Measurements from ENCODE around the gene CPB2.

The CPB2 gene

GRCh38 chr13:46022481-46022880, 82.4 kb downstream of the CPB2 start:
- H3K4me3 ChIP-seq (ENCODE audit: control insufficient read depth, low read depth, low read length), result no peak overlapping the region
- DNase-seq (ENCODE audit: low read depth), result no peak
- TF ChIP-seq CTCF (IDR thresholded peaks at IDR 0.05; ENCODE audit: control insufficient read depth, insufficient read depth, low read depth, low read length, missing control alignments), result no peak

DNA sequence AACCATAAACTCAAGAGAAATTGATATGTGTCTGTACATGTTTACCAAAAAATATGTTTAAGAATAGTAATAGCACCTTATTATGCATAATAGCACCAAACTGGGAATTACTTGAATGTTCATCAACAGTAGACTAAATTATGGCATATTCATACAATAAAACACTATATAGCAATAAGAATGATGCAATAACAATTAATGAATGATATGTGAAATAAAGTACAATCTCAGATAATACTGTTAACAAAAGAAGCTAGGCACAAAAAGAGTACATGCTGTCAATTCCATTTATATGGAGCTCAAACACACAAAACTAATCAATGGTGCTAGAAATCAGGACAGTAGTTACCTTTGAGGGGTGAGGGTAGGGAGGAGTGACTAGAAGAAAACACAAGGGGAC, 88.6 kb downstream of the CPB2 start:
- no peak overlapping the region for H3K4me3 ChIP-seq (ENCODE audit: control insufficient read depth, low read depth, low read length)
- no peak for TF ChIP-seq CTCF (IDR thresholded peaks at IDR 0.05; ENCODE audit: control insufficient read depth, insufficient read depth, low read depth, low read length, missing control alignments)
- no peak for DNase-seq (ENCODE audit: low read depth)

DNA sequence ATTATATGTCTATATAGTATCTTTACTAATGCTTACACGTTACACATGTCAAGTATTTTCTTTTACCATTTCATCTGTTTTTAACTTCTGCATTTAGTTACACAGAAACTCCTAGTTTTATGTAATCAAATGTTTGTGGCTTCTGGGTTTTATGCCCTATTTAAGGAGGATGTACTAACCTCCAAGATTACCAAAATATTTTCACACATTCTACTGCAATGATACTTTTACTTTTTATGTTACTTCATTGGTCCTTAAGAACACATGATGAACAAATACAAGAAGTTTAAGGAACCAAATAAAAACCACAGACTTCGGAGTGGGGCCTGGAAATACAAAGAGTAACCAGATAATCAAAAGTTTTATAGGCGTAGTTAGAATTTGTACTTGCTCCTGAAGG, 89.5 kb downstream of the CPB2 start:
- no peak overlapping the region for H3K4me3 ChIP-seq (ENCODE audit: control insufficient read depth, low read depth, low read length)
- DNase-seq (ENCODE audit: low read depth), result peak; percentile 5
- TF ChIP-seq CTCF (IDR thresholded peaks at IDR 0.05; ENCODE audit: control insufficient read depth, insufficient read depth, low read depth, low read length, missing control alignments), result no peak

DNA sequence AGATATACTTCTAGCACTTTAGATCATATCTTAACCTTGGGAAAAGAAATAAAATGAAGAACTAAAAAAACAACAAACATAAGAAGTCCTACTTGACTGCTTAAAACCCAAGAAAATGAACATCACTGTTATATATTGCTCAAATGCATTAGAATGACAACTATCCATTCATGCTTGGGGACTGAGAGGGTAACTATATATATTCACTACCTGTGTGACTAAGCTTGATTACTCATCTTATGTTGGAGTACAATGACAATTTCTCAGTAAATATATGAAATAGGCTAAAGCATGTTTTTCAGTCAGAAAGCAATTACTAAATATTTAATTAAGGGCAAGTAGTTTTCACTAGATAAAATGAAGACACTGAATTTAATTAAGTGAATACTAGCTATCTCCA, 92.4 kb downstream of the CPB2 start:
- no peak overlapping the region for H3K4me3 ChIP-seq (ENCODE audit: control insufficient read depth, low read depth, low read length)
- TF ChIP-seq CTCF (IDR thresholded peaks at IDR 0.05; ENCODE audit: control insufficient read depth, insufficient read depth, low read depth, low read length, missing control alignments), result no peak
- no peak for DNase-seq (ENCODE audit: low read depth)

- TF ChIP-seq CTCF (IDR thresholded peaks at IDR 0.05; ENCODE audit: control insufficient read depth, insufficient read depth, low read depth, low read length, missing control alignments), result peak; percentile 28
- H3K4me3 ChIP-seq (ENCODE audit: control insufficient read depth, low read depth, low read length), result no peak overlapping the region
- no peak for DNase-seq (ENCODE audit: low read depth)
Measured at GRCh38 chr13:46010148-46010547, 94.7 kb downstream of the CPB2 start.

- DNase-seq (ENCODE audit: low read depth), result no peak
Measured at GRCh38 chr13:46008631-46009030, 96.2 kb downstream of the CPB2 start.

More at GRCh38 chr13:46008631-46009030, 96.2 kb downstream of the CPB2 start:
- TF ChIP-seq CTCF (IDR thresholded peaks at IDR 0.05; ENCODE audit: control insufficient read depth, insufficient read depth, low read depth, low read length, missing control alignments), result no peak
- no peak overlapping the region for H3K4me3 ChIP-seq (ENCODE audit: control insufficient read depth, low read depth, low read length)
